ENCODE measurements around the gene STIMATE.
A peak's percentile ranks its signal among the peaks of the same experiment; 100 is the strongest.

Gene STIMATE

DNA sequence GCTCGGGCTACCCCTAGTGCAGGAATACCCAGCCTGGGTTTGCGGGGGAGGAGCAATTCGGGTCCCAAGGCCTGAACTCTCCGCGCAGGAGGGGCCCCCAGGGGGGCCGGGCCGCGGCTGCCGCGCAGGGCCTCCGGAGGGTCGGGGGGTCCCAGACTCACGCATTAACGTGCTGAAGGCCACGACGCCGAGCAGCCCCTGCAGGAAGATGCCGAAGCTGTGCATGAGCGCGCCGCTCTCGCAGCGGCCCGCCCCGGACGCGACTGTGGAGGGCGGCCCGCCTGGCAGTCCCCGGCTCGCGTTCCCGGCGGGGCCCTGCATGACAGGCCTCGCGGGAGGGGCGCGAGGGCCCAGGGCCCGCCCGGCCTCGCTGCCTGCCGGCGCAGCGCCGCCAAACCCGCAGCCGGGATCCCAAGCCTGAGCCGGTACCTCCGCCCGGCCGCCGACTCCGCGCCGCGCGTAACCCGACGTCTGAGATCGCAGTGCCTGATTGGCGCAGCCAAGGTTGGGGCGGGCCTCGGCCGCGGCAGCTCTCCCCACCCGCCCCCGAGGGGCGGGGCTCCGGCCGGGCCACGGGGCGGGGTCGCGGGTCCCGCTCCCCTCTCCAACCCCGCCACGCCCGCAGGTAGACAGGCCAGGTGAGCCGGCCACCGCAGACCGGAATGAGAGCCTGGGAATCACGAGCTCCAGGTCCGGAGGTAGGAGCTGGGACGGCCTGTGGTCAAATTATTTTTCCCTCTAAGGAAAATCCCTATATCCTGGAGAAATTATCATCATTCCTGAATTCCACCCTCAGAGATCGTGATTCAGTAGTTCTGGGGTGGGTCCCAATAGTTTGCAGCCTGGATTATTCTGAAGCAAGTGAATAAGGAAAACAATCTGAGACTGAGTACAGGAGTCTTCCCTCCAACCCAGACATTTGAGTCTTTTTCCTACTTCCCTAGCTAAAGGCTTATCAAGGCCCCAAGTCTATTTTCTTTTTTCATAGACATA is at the start of gene STIMATE:
TSS of gene STIMATE (minus strand) at position 419 of the 993 bp plus-strand sequence. CDS start at position 321, 98 bp downstream.
- TF ChIP-seq, protein P1, sequence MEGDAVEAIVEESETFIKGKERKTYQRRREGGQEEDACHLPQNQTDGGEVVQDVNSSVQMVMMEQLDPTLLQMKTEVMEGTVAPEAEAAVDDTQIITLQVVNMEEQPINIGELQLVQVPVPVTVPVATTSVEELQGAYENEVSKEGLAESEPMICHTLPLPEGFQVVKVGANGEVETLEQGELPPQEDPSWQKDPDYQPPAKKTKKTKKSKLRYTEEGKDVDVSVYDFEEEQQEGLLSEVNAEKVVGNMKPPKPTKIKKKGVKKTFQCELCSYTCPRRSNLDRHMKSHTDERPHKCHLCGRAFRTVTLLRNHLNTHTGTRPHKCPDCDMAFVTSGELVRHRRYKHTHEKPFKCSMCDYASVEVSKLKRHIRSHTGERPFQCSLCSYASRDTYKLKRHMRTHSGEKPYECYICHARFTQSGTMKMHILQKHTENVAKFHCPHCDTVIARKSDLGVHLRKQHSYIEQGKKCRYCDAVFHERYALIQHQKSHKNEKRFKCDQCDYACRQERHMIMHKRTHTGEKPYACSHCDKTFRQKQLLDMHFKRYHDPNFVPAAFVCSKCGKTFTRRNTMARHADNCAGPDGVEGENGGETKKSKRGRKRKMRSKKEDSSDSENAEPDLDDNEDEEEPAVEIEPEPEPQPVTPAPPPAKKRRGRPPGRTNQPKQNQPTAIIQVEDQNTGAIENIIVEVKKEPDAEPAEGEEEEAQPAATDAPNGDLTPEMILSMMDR (IDR thresholded peaks at IDR 0.05; ENCODE audit: extremely low read depth, missing control alignments), result no peak
- peak; percentile 98 for DNase-seq (ENCODE audit: low spot score)

DNA sequence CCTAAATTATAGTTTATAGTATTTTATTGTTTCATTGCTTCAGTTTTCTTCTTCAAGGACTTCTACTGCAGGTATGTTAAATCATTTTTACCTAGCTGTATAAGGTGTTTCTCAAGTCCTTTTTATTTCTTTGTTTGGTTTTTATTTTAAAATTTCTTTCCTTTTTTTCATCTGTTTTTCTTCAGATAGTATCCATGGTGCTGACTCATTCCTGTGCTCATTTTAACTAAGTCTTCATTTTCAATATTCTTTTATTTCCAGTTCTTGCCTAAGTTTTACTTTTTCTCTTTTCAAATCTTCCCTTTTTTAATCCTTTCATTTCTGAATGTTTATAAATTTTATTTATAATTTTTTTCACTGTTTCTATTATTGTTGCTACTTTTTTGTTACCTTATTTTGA is 42.3 kb upstream of the STIMATE start:
- no peak for DNase-seq (ENCODE audit: low spot score)
- TF ChIP-seq, protein P1 (IDR thresholded peaks at IDR 0.05; ENCODE audit: extremely low read depth, missing control alignments), result no peak

DNA sequence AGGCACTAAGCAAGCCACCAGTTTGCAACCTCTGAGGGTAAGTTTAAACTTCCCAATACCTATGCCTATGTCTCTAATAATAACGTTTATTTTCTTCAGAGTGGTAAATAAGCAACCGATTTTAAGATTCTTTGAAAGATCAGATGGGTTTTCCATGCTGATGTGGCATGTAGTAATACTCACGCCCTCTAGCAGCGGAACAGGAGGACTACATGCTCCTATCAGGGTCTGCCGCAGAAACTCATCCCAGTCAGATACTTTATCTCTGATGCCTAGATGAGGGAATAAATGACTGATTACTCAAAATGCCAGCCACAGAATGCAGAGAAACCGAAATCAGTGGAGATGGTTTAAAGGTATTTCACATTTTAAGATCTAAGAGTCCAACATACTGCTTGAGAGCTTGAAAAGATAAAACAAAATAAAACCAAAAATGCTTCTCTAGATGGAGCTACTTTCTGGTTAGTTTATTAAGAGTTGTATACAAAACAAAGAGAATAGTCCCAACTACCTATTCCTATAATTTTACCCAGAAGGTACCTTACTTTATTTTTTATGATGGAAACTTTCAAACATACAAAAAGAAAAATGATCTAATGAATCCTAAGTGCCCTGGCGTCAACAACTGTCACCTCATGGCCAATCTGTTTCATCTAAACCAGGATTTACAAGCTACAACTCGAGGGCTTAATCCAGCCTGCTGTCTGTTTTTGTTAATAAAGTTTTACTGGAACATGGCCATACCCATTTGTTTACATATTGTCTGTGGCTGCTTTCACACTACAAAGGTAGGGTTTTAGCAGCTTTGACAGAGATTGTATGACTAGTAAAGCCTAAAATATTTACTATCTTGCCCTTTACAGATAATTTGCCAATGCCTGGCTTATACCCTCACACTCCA is 37.5 kb upstream of the STIMATE start:
- TF ChIP-seq, protein P1 (IDR thresholded peaks at IDR 0.05; ENCODE audit: extremely low read depth, missing control alignments), result peak; percentile 80
- peak; percentile 67 for DNase-seq (ENCODE audit: low spot score)

DNA sequence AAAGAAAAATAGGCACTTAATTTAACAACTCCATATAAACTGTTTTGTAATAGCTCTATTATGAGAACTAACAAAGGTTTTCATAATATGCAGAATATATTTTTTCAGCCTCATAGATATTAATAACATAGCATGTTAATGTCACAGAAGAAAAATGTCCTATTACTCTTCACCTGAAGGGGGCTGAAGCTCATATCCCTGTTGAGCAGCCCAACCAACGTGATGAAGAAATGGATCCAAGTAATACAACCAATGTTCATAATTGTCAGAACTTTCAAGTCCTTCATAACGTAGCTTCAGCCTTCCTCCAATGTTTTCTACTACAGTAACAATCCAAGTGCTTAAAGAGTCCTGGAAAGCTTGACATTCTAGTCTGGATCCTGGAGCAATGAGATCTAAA is 34.5 kb upstream of the STIMATE start:
- TF ChIP-seq, protein P1 (IDR thresholded peaks at IDR 0.05; ENCODE audit: extremely low read depth, missing control alignments), result no peak
- no peak for DNase-seq (ENCODE audit: low spot score)

DNA sequence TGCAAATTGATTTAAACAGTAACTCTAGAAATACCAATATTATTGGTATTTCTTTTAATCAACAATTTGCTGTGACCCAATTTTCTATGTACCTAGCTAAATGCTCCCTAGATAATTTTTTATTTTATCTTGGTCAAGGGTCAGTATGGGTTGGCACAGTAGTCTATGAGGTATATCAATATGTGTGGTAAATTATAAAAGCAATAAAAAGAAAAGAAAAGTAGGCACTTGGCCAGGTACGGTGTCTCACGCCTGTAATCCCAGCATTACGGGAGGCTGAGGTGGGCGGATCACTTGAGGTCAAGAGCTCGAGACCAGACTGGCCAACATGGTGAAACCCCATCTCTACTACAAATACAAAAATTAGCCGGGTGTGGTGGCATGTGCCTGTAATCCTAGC is 34.0 kb upstream of the STIMATE start:
- TF ChIP-seq, protein P1 (IDR thresholded peaks at IDR 0.05; ENCODE audit: extremely low read depth, missing control alignments), result no peak
- no peak for DNase-seq (ENCODE audit: low spot score)

DNA sequence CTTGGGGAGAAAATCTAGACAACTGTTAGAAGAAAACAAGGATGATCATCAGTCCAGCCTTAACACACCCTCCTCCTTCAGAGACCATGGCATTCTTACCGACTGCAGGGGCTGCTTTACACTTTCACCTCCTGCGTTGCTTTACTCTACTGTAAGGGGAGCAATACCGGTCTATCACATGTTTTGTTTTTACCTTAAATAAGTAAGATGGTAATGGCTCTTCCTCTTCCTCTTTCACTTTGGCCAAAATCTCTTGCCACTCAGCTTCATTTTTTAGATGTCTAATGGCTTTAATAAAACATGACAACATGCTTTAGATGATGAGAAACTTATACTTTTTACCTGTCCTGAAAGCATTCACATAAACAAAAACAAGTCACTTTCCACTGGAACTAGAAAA is 33.4 kb upstream of the STIMATE start:
- peak; percentile 17 for DNase-seq (ENCODE audit: low spot score)
- TF ChIP-seq, protein P1 (IDR thresholded peaks at IDR 0.05; ENCODE audit: extremely low read depth, missing control alignments), result no peak

Measured in GM20000 (cell line).